Measurements from ENCODE around the gene HLA-DOB.

The HLA-DOB gene

GRCh38 chr6:32845384-32845884, 28.6 kb upstream of the HLA-DOB start:
- Histone ChIP-seq H3K36me3 (ENCODE audit: low read length) (no peaks in the 10 kb centered on the region), H3K9me3 (ENCODE audit: insufficient read depth, low read length) (no peaks in the 10 kb centered on the region), H4K20me1 (ENCODE audit: low read depth, low read length) (no peaks in the 10 kb centered on the region), H3K9me2 (replicated peaks; ENCODE audit: insufficient read depth, low read length) (no peaks in the 10 kb centered on the region), H2AFZ (ENCODE audit: low read depth, low read length, severe bottlenecking) (no peak overlapping the region), H3K4me2 (ENCODE audit: low read depth, low read length, poor library complexity, severe bottlenecking) (peak overlapping the region; percentile 86), H3K9ac (ENCODE audit: low read length) (peak overlapping the region; percentile 72), H3K79me2 (ENCODE audit: insufficient read depth, low read length) (no peaks in the 10 kb centered on the region), H3K27ac (ENCODE audit: low read depth, low read length) (peak overlapping the region; percentile 78), H3K4me3 (ENCODE audit: insufficient read depth, low read length, poor library complexity, severe bottlenecking) (peak overlapping the region; percentile 64), H3K27me3 (ENCODE audit: low read length) (no peaks in the 10 kb centered on the region), H3F3A (ENCODE audit: insufficient read depth) (peaks cover 18% of the 10 kb centered on the region)
- TF ChIP-seq, protein P1, sequence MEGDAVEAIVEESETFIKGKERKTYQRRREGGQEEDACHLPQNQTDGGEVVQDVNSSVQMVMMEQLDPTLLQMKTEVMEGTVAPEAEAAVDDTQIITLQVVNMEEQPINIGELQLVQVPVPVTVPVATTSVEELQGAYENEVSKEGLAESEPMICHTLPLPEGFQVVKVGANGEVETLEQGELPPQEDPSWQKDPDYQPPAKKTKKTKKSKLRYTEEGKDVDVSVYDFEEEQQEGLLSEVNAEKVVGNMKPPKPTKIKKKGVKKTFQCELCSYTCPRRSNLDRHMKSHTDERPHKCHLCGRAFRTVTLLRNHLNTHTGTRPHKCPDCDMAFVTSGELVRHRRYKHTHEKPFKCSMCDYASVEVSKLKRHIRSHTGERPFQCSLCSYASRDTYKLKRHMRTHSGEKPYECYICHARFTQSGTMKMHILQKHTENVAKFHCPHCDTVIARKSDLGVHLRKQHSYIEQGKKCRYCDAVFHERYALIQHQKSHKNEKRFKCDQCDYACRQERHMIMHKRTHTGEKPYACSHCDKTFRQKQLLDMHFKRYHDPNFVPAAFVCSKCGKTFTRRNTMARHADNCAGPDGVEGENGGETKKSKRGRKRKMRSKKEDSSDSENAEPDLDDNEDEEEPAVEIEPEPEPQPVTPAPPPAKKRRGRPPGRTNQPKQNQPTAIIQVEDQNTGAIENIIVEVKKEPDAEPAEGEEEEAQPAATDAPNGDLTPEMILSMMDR (IDR thresholded peaks at IDR 0.05; ENCODE audit: insufficient read depth, low read length, poor library complexity, severe bottlenecking) = no peak
- TF ChIP-seq EZH2phosphoT487 (conservative IDR thresholded peaks at IDR 0.05; ENCODE audit: low read length) = no peak

- peak overlapping the region; percentile 86 for H3K4me2 ChIP-seq (ENCODE audit: low read depth, low read length, poor library complexity, severe bottlenecking)
- H3K27ac ChIP-seq (ENCODE audit: low read depth, low read length) = peak overlapping the region; percentile 78
- H2AFZ ChIP-seq (ENCODE audit: low read depth, low read length, severe bottlenecking) = peak overlapping the region; percentile 29
- no peaks in the 10 kb centered on the region for H3K9me2 ChIP-seq (replicated peaks; ENCODE audit: insufficient read depth, low read length)
- no peaks in the 10 kb centered on the region for H3K36me3 ChIP-seq (ENCODE audit: low read length)
- TF ChIP-seq, protein P1 (IDR thresholded peaks at IDR 0.05; ENCODE audit: insufficient read depth, low read length, poor library complexity, severe bottlenecking) = no peak
- no peak for TF ChIP-seq EZH2phosphoT487 (conservative IDR thresholded peaks at IDR 0.05; ENCODE audit: low read length)
- peak overlapping the region; percentile 72 for H3K9ac ChIP-seq (ENCODE audit: low read length)
- H3K9me3 ChIP-seq (ENCODE audit: insufficient read depth, low read length) = no peaks in the 10 kb centered on the region
- no peaks in the 10 kb centered on the region for H3K27me3 ChIP-seq (ENCODE audit: low read length)
- peak overlapping the region; percentile 64 for H3K4me3 ChIP-seq (ENCODE audit: insufficient read depth, low read length, poor library complexity, severe bottlenecking)
- no peaks in the 10 kb centered on the region for H4K20me1 ChIP-seq (ENCODE audit: low read depth, low read length)
- peaks cover 18% of the 10 kb centered on the region for H3F3A ChIP-seq (ENCODE audit: insufficient read depth)
- H3K79me2 ChIP-seq (ENCODE audit: insufficient read depth, low read length) = no peaks in the 10 kb centered on the region
These were observed 28.1 kb upstream of the HLA-DOB start for GRCh38 chr6:32844839-32845383.

DNA sequence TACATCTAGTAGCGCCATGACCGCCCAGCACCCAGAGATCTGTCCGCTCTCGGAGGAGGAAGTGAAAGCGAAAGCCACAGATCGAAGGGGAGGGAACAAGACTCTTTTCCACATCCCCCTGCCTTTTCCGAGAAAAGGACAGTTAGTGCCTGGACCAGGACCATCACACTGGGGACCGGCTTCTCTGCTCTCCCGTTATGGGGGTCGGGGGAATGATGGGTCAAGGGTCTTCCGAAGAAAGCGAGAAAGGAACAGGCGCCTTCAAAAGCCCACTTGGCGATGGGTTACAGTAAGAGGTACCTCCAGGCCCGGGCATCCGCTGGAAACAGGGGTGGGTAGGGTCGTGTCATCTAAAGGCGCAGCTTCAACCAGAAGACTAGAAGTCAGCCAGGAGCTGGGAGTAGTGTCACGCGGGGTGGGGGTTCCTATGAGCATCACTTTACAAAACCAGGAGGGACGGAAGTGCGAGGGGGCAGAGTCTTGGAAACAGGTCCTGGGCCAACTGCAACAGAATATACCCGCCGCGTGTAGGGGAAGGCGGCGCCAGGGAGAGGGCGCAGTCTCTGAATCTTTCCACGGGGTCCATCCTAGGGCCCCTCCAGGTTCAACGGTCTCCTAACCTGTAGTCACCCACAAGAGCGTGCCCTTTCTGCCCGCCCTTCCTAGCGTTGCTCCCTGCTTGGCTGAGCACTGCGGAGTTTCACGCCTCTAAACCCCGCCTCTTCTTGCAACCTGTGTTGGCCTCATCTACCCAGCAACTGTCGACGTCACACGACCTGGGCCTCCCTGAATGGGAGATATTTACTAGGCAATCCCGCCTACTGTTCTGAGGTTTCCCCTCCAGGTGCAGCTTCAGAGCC, 27.4 kb upstream of the HLA-DOB start, which contains the start of gene PSMB8:
Gene PSMB8 (minus strand): TSS at position 69 of the 860 bp plus-strand sequence. CDS start 51 bp downstream, at position 18.
- TF ChIP-seq, protein P1 (IDR thresholded peaks at IDR 0.05; ENCODE audit: insufficient read depth, low read length, poor library complexity, severe bottlenecking) = no peak
- TF ChIP-seq EZH2phosphoT487 (conservative IDR thresholded peaks at IDR 0.05; ENCODE audit: low read length) = no peak
- Histone ChIP-seq H3K36me3 (ENCODE audit: low read length) (no peaks in the 10 kb centered on the region), H3K4me3 (ENCODE audit: insufficient read depth, low read length, poor library complexity, severe bottlenecking) (peak within 1 kb of the TSS; percentile 64), H3K27ac (ENCODE audit: low read depth, low read length) (peak within 1 kb of the TSS; percentile 78), H3K9me3 (ENCODE audit: insufficient read depth, low read length) (no peaks in the 10 kb centered on the region), H4K20me1 (ENCODE audit: low read depth, low read length) (no peaks in the 10 kb centered on the region), H3F3A (ENCODE audit: insufficient read depth) (peaks cover 18% of the 10 kb centered on the region), H3K9ac (ENCODE audit: low read length) (peak within 1 kb of the TSS; percentile 72), H3K27me3 (ENCODE audit: low read length) (no peaks in the 10 kb centered on the region), H3K4me2 (ENCODE audit: low read depth, low read length, poor library complexity, severe bottlenecking) (peak within 1 kb of the TSS; percentile 86), H3K79me2 (ENCODE audit: insufficient read depth, low read length) (no peaks in the 10 kb centered on the region), H3K9me2 (replicated peaks; ENCODE audit: insufficient read depth, low read length) (no peaks in the 10 kb centered on the region), H2AFZ (ENCODE audit: low read depth, low read length, severe bottlenecking) (peak within 1 kb of the TSS; percentile 66)

Data from SU-DHL-6 (cell line).